GM10248 (cell line): ENCODE data around the gene PIK3CD.

ENCODE experiments used
- CTCF ChIA-PET: fragments of 300-600 bp; sonication (Branson Sonifier 250); formaldehyde crosslinking; extraction: SDS; loops from one replicate; lab custom pipeline; 2021; ENCODE audit warnings: antibody characterized with exemption; lab: Yijun Ruan, JAX
- POLR2A ChIA-PET: fragments of 350-650 bp; sonication (Branson Sonifier 250); formaldehyde crosslinking; extraction: SDS; loops from one replicate; lab custom pipeline; 2020; ENCODE audit warnings: antibody characterized with exemption; lab: Yijun Ruan, JAX
- DNase-seq: peaks from one replicate; pipeline ENCODE4 v3.0.0; 2012; ENCODE audit errors: extremely low spot score
- TF ChIP-seq, protein P1 (sequence below): IDR thresholded peaks from 2 replicates; pipeline ENCODE4 v1.5.1; 2012; ENCODE audit warnings: mild to moderate bottlenecking, low read depth; ENCODE audit errors: extremely low read depth, missing control alignments, control extremely low read depth

PIK3CD gene

DNA sequence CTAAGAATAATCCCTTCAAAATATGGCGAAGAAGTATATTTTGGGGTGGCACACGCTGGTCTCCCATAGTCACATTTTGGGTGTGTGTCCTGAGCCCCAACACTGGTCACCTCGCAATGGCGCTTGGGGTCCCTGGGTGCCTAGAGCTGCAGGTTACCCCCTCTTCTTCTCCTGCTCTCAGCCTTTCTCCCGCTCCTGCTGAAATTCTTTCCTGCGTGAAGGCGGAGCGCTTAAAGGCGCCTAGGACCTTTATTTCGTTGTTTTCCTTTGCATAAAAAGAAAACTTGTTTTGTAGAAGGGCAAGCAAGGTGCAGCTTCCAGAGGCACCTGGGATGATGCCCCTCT is 339 bp upstream of the PIK3CD start:
- ChIA-PET CTCF (interaction anchor here (0.7 to 9.7 kb wide), 6 partner anchors 10 to 35 kb away, joined by 3 to 117 read pairs (median 6); no protein-coding TSS in a partner anchor), POLR2A (no interaction called here)
- TF ChIP-seq, protein P1, sequence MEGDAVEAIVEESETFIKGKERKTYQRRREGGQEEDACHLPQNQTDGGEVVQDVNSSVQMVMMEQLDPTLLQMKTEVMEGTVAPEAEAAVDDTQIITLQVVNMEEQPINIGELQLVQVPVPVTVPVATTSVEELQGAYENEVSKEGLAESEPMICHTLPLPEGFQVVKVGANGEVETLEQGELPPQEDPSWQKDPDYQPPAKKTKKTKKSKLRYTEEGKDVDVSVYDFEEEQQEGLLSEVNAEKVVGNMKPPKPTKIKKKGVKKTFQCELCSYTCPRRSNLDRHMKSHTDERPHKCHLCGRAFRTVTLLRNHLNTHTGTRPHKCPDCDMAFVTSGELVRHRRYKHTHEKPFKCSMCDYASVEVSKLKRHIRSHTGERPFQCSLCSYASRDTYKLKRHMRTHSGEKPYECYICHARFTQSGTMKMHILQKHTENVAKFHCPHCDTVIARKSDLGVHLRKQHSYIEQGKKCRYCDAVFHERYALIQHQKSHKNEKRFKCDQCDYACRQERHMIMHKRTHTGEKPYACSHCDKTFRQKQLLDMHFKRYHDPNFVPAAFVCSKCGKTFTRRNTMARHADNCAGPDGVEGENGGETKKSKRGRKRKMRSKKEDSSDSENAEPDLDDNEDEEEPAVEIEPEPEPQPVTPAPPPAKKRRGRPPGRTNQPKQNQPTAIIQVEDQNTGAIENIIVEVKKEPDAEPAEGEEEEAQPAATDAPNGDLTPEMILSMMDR = no peak
- no peak for DNase-seq

DNA sequence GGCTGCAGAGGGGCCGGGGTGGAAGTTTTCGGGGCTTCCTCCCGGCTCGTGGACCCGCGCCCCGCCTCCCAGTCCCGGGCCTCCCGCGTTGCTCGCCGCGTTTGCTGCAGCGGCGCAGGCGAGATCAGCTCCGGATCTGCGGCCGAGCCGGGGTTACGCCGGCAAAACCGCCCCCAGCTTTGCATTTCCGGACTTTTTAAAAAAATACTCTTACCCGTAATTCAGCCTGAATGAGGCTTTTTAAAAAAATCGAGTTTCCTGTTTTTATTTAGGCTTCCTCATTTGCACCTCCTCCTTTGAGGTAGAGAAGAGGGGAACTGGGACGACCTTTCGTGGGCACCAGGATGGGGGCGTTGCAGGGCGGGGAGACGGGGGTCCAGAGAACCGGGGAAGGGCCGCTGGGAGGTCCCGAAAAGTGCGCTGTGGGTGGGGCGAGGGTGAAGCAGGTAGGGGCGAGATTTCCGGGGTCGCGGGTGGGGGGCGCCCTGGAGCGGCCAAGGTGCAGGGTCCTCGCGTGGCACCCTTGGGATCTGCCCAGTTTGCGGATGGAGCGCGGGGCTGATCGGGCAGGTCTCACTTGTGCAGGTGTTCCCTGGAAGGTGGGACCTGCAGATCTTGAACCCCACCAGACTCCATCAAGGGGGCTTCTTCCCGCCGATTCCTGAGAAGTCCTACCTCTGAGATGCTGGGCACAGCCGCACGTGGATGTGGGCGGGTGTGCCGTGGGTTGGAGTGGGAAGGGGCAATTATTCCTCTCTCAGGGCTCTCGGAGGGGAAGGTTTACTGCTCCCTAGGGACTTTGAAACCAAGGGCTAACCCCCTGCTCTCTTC is 1.1 kb downstream of the PIK3CD start:
- DNase-seq = peak; percentile 61
- ChIA-PET POLR2A (interaction anchor here (1.9 kb wide), 1 partner anchor 23 kb away, joined by 26 read pairs; no protein-coding TSS in a partner anchor), CTCF (interaction anchor here (0.9 to 9.7 kb wide), 7 partner anchors 8 to 74 kb away, joined by 3 to 117 read pairs (median 6); no protein-coding TSS in a partner anchor)
- TF ChIP-seq, protein P1 = peak; percentile 19

DNA sequence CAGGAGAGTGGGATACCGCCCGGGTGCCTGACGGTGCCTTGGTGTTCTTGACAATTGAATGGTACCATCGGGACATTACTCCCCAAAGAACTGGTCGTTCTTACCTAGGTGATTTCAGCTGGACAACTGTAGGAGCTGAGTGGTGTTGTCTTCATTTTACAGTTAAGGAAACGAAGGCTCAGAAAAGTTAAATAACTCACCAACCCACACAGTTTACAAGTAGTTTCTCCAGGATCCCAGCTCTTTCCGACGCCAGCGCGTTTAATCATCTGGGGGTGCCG is 1.6 kb downstream of the PIK3CD start:
- ChIA-PET CTCF (interaction anchor here (1.0 to 9.7 kb wide), 7 partner anchors 9 to 74 kb away, joined by 3 to 117 read pairs (median 7); no protein-coding TSS in a partner anchor), POLR2A (interaction anchor here (0.6 to 1.9 kb wide), 2 partner anchors 23 to 57 kb away, joined by 4 to 26 read pairs; no protein-coding TSS in a partner anchor)
- DNase-seq = no peak
- TF ChIP-seq, protein P1 = no peak

DNA sequence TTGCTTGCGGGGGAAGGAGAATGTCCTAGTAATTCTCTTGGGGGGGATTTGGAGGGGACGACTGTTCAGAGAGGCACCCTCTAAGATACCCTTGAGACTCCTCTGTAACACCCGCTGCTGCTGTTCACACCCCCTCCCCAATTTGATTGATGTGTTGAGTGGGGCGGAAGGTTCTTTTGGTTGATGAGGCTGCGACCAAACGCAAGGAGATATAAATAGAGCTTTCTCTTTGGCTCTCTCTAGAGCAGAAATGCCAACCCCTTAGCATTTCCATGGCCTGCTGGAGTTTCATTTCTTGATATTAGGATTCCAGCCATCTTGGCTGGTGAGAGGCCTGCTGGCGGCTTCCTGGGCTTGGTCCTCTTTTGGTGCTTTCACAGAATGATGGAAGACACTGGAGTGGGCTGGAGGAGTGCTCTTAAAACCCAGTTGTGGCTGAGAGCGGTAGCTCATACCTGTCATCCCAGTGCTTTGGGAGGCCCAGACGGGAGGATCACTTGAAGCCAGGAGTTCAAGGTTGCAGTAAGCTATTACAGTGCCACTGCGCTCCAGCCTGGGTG is 2.0 kb downstream of the PIK3CD start:
- no peak for DNase-seq
- TF ChIP-seq, protein P1 = no peak
- CTCF ChIA-PET = interaction anchor here (1.0 to 9.7 kb wide), 7 partner anchors 9 to 73 kb away, joined by 3 to 117 read pairs (median 7); no protein-coding TSS in a partner anchor
- POLR2A ChIA-PET = interaction anchor here (0.6 to 1.9 kb wide), 3 partner anchors 24 to 56 kb away, joined by 4 to 26 read pairs (median 5); no protein-coding TSS in a partner anchor

DNA sequence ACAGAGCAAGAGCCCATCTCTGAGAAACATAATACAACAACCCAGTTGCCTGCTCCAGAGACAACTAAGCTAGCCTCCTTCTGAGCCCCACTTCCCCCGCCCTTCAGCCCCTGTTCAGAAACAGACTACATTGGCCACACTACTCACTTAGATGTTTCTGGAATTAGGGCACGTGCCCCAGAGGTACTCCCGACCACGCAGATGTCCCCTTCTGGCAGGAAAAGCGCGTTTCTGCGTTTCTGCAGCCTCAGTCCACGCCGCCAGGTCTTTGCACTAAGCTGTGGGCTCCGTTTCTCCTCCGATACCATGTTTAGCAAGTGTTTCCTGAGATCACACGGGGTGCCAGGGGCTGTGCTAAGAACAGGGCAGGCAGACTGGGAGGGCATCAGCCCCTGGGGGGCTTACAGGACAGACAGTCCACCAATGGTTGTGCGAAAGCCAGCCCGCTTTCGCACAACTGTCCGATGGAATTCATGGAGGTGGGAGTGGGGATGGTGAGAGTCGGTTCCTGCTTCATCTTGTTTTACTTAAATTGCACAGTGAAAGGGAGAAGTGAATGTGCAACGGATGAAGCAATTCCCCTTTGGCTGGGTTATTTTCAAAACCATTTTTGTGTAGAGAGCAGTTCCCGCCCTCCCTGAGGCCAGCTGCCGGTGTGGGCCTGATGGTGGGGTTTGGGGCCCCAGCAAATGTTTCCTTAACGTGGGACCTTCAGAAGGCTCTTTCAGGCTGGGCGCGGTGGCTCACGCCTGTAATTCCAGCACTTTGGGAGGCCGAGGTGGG is 2.7 kb downstream of the PIK3CD start:
- CTCF ChIA-PET = interaction anchor here (1.0 to 9.7 kb wide), 8 partner anchors 10 to 73 kb away, joined by 3 to 117 read pairs (median 7); no protein-coding TSS in a partner anchor
- TF ChIP-seq, protein P1 = no peak
- POLR2A ChIA-PET = interaction anchor here (1.6 to 1.9 kb wide), 2 partner anchors 24 to 33 kb away, joined by 5 to 26 read pairs; no protein-coding TSS in a partner anchor
- no peak for DNase-seq
